H1 (cell line): ENCODE data around the gene DDX5. TPM values are rescaled to one million over a fixed set of nuclear protein-coding genes. Genes with fewer than 3 reads are reported as not detected.
"Not testable (repeated sequence)": the region's sequence is repeated elsewhere in the genome, so short reads cannot be mapped to it uniquely, and the experiment has no call there.

Source experiments
- CTCF ChIA-PET: fragments of 300-600 bp; sonication (Branson Sonifier 250); formaldehyde crosslinking; loops from one replicate; lab custom pipeline; 2021; ENCODE audit not compliant: partially characterized antibody; lab: Charles Lee
- POLR2A ChIA-PET: fragments of 300-600 bp; sonication (Branson Sonifier 250); formaldehyde crosslinking; loops from one replicate; lab custom pipeline; 2021; ENCODE audit warnings: inconsistent platforms; ENCODE audit not compliant: partially characterized antibody; lab: Charles Lee
- DNase-seq, 2 experiments: peaks; one replicate each; pipeline versions ENCODE4 v3.0.0 to v3.0.0-alpha.2; 2010 to 2022; ENCODE audit warnings: low spot score in 2 of 2, low read depth in 1 of 2, mixed read lengths in 1 of 2
- FAIRE-seq: peaks from 2 replicates; lab custom pipeline; 2011; peaks lifted over from hg19 to GRCh38; lab: Jason Lieb, UNC
- H2AFZ ChIP-seq: 2 replicates; pipeline ENCODE4 v1.8.1; 2012; ENCODE audit warnings: low read length, inconsistent platforms
- H2AK5ac ChIP-seq: 2 replicates; pipeline ENCODE4 v1.6.1; 2013; ENCODE audit warnings: low read depth, low read length
- H2BK120ac ChIP-seq: replicated peaks from 2 replicates; pipeline ENCODE3; 2013; ENCODE audit warnings: low read depth, low read length, inconsistent platforms
- H2BK12ac ChIP-seq: 2 replicates; pipeline ENCODE4 v1.6.1; 2013; ENCODE audit warnings: low read depth, low read length
- H2BK15ac ChIP-seq: 2 replicates; pipeline ENCODE4 v1.6.1; 2013; ENCODE audit warnings: low read length
- H2BK20ac ChIP-seq: 2 replicates; pipeline ENCODE4 v1.6.1; 2013; ENCODE audit warnings: low read length
- H2BK5ac ChIP-seq: 2 replicates; pipeline ENCODE4 v1.6.1; 2013; ENCODE audit warnings: low read depth, low read length
- H3K14ac ChIP-seq: 2 replicates; pipeline ENCODE4 v1.6.1; 2013; ENCODE audit warnings: inconsistent platforms; ENCODE audit not compliant: insufficient read length
- H3K18ac ChIP-seq: 2 replicates; pipeline ENCODE4 v1.6.1; 2013; ENCODE audit warnings: low read length; ENCODE audit errors: extremely low read depth
- H3K23ac ChIP-seq: 2 replicates; pipeline ENCODE4 v1.6.1; 2013; ENCODE audit warnings: inconsistent platforms; ENCODE audit not compliant: insufficient read length
- H3K23me2 ChIP-seq: 2 replicates; pipeline ENCODE4 v1.6.1; 2013; ENCODE audit warnings: low read depth, low read length
- H3K27ac ChIP-seq: 2 replicates; pipeline ENCODE4 v1.6.1; 2011; ENCODE audit warnings: low read depth, low read length, inconsistent platforms
- H3K27me3 ChIP-seq, 4 experiments: replicated peaks in 1 of 4; 1 replicate in 1 of 4; 2 replicates in 3 of 4; pipeline versions ENCODE4 v1.6.1 to v1.8.1; 2011 to 2013; ENCODE audit warnings: low read length in 3 of 4, mild to moderate bottlenecking in 3 of 4, inconsistent platforms in 2 of 4, mixed read lengths in 2 of 4, moderate library complexity in 1 of 4; ENCODE audit not compliant: control insufficient read depth in 3 of 4, insufficient read depth in 3 of 4; ENCODE audit errors: extremely low read depth in 1 of 4
- H3K36me3 ChIP-seq, 4 experiments: 2 replicates each; pipeline versions ENCODE4 v1.6.1 to v1.8.1; 2011 to 2013; ENCODE audit warnings: mild to moderate bottlenecking in 4 of 4, low read length in 3 of 4, moderate library complexity in 2 of 4, control low read depth in 1 of 4, inconsistent platforms in 1 of 4; ENCODE audit not compliant: insufficient read depth in 4 of 4, control insufficient read depth in 2 of 4
- H3K4ac ChIP-seq: replicated peaks from 2 replicates; pipeline ENCODE3; 2013; ENCODE audit warnings: low read length, low read depth, mixed read lengths, inconsistent platforms; ENCODE audit not compliant: insufficient read length
- H3K4me1 ChIP-seq, 4 experiments: replicated peaks in 1 of 4; 1 replicate in 1 of 4; 2 replicates in 3 of 4; pipeline versions ENCODE4 v1.6.1 to v1.8.1; 2011 to 2013; ENCODE audit warnings: low read length in 3 of 4, inconsistent platforms in 2 of 4, mixed read lengths in 1 of 4; ENCODE audit not compliant: insufficient read depth in 4 of 4, control insufficient read depth in 3 of 4
- H3K4me2 ChIP-seq, 2 experiments: 2 replicates each; pipeline versions ENCODE4 v1.6.1 to v1.8.1; 2011 to 2013; ENCODE audit warnings: low read depth in 2 of 2, low read length in 2 of 2, control low read depth in 1 of 2, inconsistent platforms in 1 of 2, mild to moderate bottlenecking in 1 of 2; ENCODE audit not compliant: insufficient read depth in 1 of 2
- H3K4me3 ChIP-seq, 4 experiments: fragments of 200-600, 300-600 bp in 1 of 4; sonication (generic), shearing (Covaris generic), sonication (Bioruptor Twin) in 1 of 4; 2 replicates each; pipeline versions ENCODE4 v1.5.1 to v1.8.1; 2011 to 2016; ENCODE audit warnings: low read length in 4 of 4, low read depth in 3 of 4, control low read depth in 2 of 4, inconsistent platforms in 2 of 4, mild to moderate bottlenecking in 2 of 4, mixed read lengths in 1 of 4, moderate library complexity in 1 of 4; ENCODE audit not compliant: insufficient read depth in 2 of 4; ENCODE audit errors: extremely low read depth in 1 of 4
- H3K56ac ChIP-seq: replicated peaks from 2 replicates; pipeline ENCODE3; 2013; ENCODE audit warnings: low read depth, mild to moderate bottlenecking, mixed read lengths, low read length, inconsistent platforms; ENCODE audit not compliant: insufficient read length
- H3K79me1 ChIP-seq: 2 replicates; pipeline ENCODE4 v1.6.1; 2013; ENCODE audit warnings: low read depth, low read length, control low read depth
- H3K79me2 ChIP-seq, 2 experiments: 2 replicates each; pipeline versions ENCODE4 v1.6.1 to v1.8.1; 2012 to 2013; ENCODE audit warnings: low read length in 2 of 2, mild to moderate bottlenecking in 2 of 2, inconsistent platforms in 1 of 2; ENCODE audit not compliant: insufficient read depth in 2 of 2, control insufficient read depth in 1 of 2
- H3K9ac ChIP-seq, 4 experiments: replicated peaks in 1 of 4; 1 replicate in 1 of 4; 2 replicates in 3 of 4; pipeline versions ENCODE4 v1.6.1 to v1.8.1; 2011 to 2013; ENCODE audit warnings: low read depth in 3 of 4, low read length in 3 of 4, control low read depth in 2 of 4, mild to moderate bottlenecking in 2 of 4, moderate library complexity in 2 of 4, inconsistent platforms in 1 of 4; ENCODE audit errors: extremely low read depth in 1 of 4
- H3K9me3 ChIP-seq, 2 experiments: 2 replicates each; pipeline versions ENCODE4 v1.6.1 to v1.8.1; 2012 to 2013; ENCODE audit warnings: mild to moderate bottlenecking in 2 of 2, moderate library complexity in 2 of 2, control low read depth in 1 of 2, inconsistent platforms in 1 of 2, low read depth in 1 of 2, low read length in 1 of 2, mixed read lengths in 1 of 2; ENCODE audit not compliant: insufficient read depth in 2 of 2
- H4K20me1 ChIP-seq, 2 experiments: replicated peaks in 1 of 2; 2 replicates each; pipeline versions ENCODE3 to v1.8.1; 2011 to 2013; ENCODE audit warnings: inconsistent platforms in 2 of 2, low read length in 2 of 2, mild to moderate bottlenecking in 1 of 2; ENCODE audit not compliant: insufficient read depth in 2 of 2, control insufficient read depth in 1 of 2
- H4K5ac ChIP-seq: 2 replicates; pipeline ENCODE4 v1.6.1; 2013; ENCODE audit warnings: low read length, low read depth, mixed read lengths, inconsistent platforms; ENCODE audit not compliant: insufficient read length
- H4K8ac ChIP-seq: 2 replicates; pipeline ENCODE4 v1.8.0; 2013; ENCODE audit warnings: mild to moderate bottlenecking, moderate library complexity, low read length, inconsistent platforms; ENCODE audit not compliant: insufficient read depth; ENCODE audit errors: extremely low read depth
- H4K91ac ChIP-seq: replicated peaks from 2 replicates; pipeline ENCODE3; 2013; ENCODE audit warnings: low read length, mixed read lengths, inconsistent platforms; ENCODE audit not compliant: insufficient read length
- WGBS, 2 experiments: shearing (Covaris generic) in 1 of 2; methylation state at CpG; one replicate each; pipeline versions ENCODE4 v1.1.6 to v1.1.7; 2013 to 2015; ENCODE audit warnings: low lambda C conversion rate in 2 of 2, mixed read lengths in 2 of 2, inconsistent platforms in 1 of 2, low coverage in 1 of 2, missing lambda C conversion rate in 1 of 2; ENCODE audit not compliant: insufficient replicate concordance in 2 of 2, insufficient coverage in 1 of 2, insufficient read length in 1 of 2; ENCODE audit errors: extremely low coverage in 1 of 2, missing lambda C conversion rate in 1 of 2; 5-methylcytosine and 5-hydroxymethylcytosine counted together
- polyA plus RNA-seq, 7 experiments: library from polyadenylated mRNA; depleted of rRNA in 3 of 7; stranded (reverse) in 5 of 7; unstranded in 2 of 7; fragments of >200 nt in 5 of 7; fragments of 200-250 nt in 2 of 7; gene quantifications; 1 replicate in 5 of 7; 2 replicates in 1 of 7; 4 replicates in 1 of 7; pipeline versions ENCODE4 v1.2.1 to v1.2.3, GENCODE V29; 2011 to 2013; ENCODE audit warnings: missing spikeins in 2 of 7, mixed read lengths in 2 of 7
- total RNA-seq: library from RNA; stranded (reverse); fragmentation: NEBNext Ultra II Directional; extraction: Animal tissue kit (Norgen Biotek cat#: 25700); gene quantifications from 2 replicates; pipeline ENCODE4 v1.2.1, GENCODE V29; 2021

Gene DDX5
- total and polyA plus RNA-seq, 2 of the 8 experiments (the other 6 are each of a cell fraction or from before 2014, with no cell fraction given), result 572 to 591 TPM

DNA sequence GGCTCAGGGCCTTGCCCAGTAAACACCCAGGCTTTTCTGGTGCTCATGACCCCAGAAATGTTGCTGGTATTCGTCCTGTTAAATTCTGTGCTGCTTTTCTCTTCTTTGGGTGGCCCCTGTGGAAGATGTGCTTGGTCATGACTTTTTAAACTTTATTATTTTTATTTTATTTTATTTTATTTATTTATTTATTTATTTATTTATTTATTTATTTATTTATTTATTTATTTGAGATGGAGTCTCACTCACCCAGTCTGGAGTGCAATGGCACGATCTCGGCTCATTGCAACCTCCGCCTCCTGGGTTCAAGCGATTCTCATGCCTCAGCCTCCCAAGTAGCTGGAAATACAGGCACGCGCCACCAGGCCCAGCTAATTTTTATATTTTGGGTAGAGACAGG is 46.3 kb downstream of the DDX5 start:
- not testable (repeated sequence) for H3K4me1 ChIP-seq, FAIRE-seq, H4K91ac ChIP-seq, H3K27ac ChIP-seq, H2BK120ac ChIP-seq, H3K23ac ChIP-seq, H3K9me3 ChIP-seq, H3K23me2 ChIP-seq, H4K5ac ChIP-seq, H2BK12ac ChIP-seq, H4K20me1 ChIP-seq, H3K79me1 ChIP-seq, H4K8ac ChIP-seq, H2BK15ac ChIP-seq, H3K4ac ChIP-seq, H3K14ac ChIP-seq, H3K9ac ChIP-seq, H2BK20ac ChIP-seq, H2AK5ac ChIP-seq, H2AFZ ChIP-seq, H3K18ac ChIP-seq, H3K36me3 ChIP-seq, H3K79me2 ChIP-seq, H3K56ac ChIP-seq, H3K4me3 ChIP-seq, DNase-seq, H2BK5ac ChIP-seq, H3K27me3 ChIP-seq, H3K4me2 ChIP-seq
- 90% methylated on average over 7 of the region's 7 CpGs; no CpG with 5 or more reads in 1 of the 2 experiments for WGBS, 2 experiments
- ChIA-PET CTCF (interaction anchor here (0.8 to 1.4 kb wide), 3 partner anchors 38 to 40 kb away, joined by 3 read pairs; partner anchors contain the start of gene POLG2), POLR2A (interaction anchor here (1.0 to 1.2 kb wide), 2 partner anchors 39 to 46 kb away, joined by 3 to 4 read pairs; no protein-coding TSS in a partner anchor)
